ENCODE data around the gene UBE2QL1. TPM values are rescaled to one million over a fixed set of nuclear protein-coding genes. Genes with fewer than 3 reads are reported as not detected.

The UBE2QL1 gene
- total and polyA plus RNA-seq, 2 donors (not counting 1 experiment from before 2014, with no cell fraction given) = 0.33 to 1.7 TPM

DNA sequence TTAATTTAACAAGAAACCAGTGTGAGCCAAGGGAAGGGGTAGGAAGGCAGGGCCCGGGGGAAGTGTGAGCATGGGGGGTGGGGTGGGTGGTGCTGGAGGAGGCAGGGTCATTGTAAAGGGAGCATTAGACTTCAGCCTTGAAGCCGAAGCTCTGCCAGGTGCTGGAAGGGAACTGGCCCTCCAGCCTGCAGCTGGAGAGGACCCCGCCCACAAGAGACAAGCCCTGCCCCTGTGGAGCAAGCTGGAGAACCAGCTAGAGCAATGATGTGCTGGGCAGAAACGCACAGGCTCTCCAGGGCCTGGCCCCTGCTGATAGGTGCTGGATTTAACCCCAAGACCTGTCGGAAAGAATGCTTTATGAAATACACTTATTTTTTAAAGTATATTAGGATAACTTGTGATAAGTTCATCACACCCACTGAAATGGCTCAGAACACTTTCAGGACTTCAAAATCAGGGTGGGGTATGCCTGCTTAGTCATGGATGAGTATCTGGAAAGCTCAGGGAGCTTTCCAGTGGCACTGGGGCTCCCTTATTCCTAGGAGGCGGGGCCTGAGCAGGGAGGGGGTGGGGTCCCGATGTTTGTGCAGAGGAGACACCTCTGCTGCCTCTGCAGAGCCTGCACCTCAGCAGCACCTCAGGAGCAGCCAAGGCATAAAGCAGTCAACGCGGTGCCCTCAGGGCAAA is 27.1 kb downstream of the UBE2QL1 start:
- H3K9me3 ChIP-seq (ENCODE audit: control extremely low read depth in 1 of 3, control insufficient read depth in 2 of 3, insufficient read depth in 1 of 3, low read length in 2 of 3) = peaks cover 0 to 18% (median 4%) of the 10 kb centered on the region in 3 donors

DNA sequence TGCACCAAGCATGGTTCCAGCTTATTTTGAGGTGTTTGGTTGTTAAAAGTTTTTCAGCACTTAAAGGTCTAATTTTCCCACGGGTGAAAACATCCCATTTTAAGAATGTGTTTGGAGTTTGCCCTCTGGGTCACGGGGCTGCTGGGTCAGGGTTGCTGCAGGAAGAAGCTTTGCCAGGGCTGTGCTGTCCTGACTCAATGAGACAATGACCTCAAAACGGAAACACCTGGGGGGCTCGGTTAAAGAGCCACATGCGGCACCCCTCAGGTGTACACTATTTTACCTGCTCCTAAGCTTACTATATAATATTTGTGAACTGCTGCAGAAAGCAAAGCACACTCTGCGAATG is 27.6 kb downstream of the UBE2QL1 start:
- DNase-seq (no peak), ATAC-seq (ENCODE audit: low read depth) (no peak)
- H3K27ac ChIP-seq (ENCODE audit: low read length in 2 of 2) = no peak overlapping the region
- no peak overlapping the region for H3K9ac ChIP-seq (ENCODE audit: low read length)
- no peak overlapping the region for H2AFZ ChIP-seq (ENCODE audit: insufficient read depth, low read depth, low read length, poor library complexity, severe bottlenecking)
- H3K9me3 ChIP-seq (ENCODE audit: control extremely low read depth in 1 of 3, control insufficient read depth in 2 of 3, insufficient read depth in 1 of 3, low read length in 2 of 3) = peaks cover 0 to 14% (median under 1%) of the 10 kb centered on the region in 3 donors
- Mint-ChIP-seq H3K9me3 (ENCODE audit: insufficient read depth) (no peaks in the 10 kb centered on the region), H3K27me3 (peaks cover 5% of the 10 kb centered on the region), H3K4me1 (peaks cover 13% of the 10 kb centered on the region), H3K4me3 (no peak overlapping the region), H3K27ac (no peak overlapping the region)
- no peaks in the 10 kb centered on the region for H4K20me1 ChIP-seq (ENCODE audit: control insufficient read depth, insufficient read depth, low read length, poor library complexity, severe bottlenecking)
- H3K36me3 ChIP-seq (replicated peaks in 1 of 2; ENCODE audit: control extremely low read depth in 1 of 2, control insufficient read depth in 1 of 2, extremely low read depth in 1 of 2, insufficient read depth in 2 of 2, low read length in 1 of 2) = no peaks in the 10 kb centered on the region
- no peak overlapping the region for H3K4me3 ChIP-seq (ENCODE audit: control extremely low read depth in 1 of 5, extremely low read depth in 1 of 5, insufficient read depth in 1 of 5, low read depth in 2 of 5, low read length in 4 of 5)
- H3K4me2 ChIP-seq (replicated peaks; ENCODE audit: low read depth, low read length, poor library complexity, severe bottlenecking) = no peak overlapping the region
- CTCF ChIA-PET = no interaction called here
- no peaks in the 10 kb centered on the region for H3K79me2 ChIP-seq (ENCODE audit: control insufficient read depth, insufficient read depth, low read length)
- intact Hi-C loops (cut with micrococcal nuclease) = no loop called here
- 86% methylated on average over 3 of the region's 6 CpGs for WGBS (ENCODE audit: insufficient coverage)
- H3K27me3 ChIP-seq (replicated peaks in 1 of 4; ENCODE audit: control extremely low read depth in 1 of 4, control insufficient read depth in 3 of 4, insufficient read depth in 4 of 4, low read length in 3 of 4) = no peaks in the 10 kb centered on the region
- POLR2A ChIA-PET = no interaction called here
- peaks cover 0 to 10% of the 10 kb centered on the region in 2 donors for H3K4me1 ChIP-seq (ENCODE audit: control insufficient read depth in 2 of 2, insufficient read depth in 2 of 2, low read length in 2 of 2)
- TF ChIP-seq, protein P1, sequence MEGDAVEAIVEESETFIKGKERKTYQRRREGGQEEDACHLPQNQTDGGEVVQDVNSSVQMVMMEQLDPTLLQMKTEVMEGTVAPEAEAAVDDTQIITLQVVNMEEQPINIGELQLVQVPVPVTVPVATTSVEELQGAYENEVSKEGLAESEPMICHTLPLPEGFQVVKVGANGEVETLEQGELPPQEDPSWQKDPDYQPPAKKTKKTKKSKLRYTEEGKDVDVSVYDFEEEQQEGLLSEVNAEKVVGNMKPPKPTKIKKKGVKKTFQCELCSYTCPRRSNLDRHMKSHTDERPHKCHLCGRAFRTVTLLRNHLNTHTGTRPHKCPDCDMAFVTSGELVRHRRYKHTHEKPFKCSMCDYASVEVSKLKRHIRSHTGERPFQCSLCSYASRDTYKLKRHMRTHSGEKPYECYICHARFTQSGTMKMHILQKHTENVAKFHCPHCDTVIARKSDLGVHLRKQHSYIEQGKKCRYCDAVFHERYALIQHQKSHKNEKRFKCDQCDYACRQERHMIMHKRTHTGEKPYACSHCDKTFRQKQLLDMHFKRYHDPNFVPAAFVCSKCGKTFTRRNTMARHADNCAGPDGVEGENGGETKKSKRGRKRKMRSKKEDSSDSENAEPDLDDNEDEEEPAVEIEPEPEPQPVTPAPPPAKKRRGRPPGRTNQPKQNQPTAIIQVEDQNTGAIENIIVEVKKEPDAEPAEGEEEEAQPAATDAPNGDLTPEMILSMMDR (IDR thresholded peaks at IDR 0.05) = no peak
- TF ChIP-seq EZH2 (IDR thresholded peaks at IDR 0.05; ENCODE audit: borderline replicate concordance, insufficient read depth, low read depth, low read length, poor library complexity, severe bottlenecking) = no peak

More for the DNA sequence above, 27.1 kb downstream of the UBE2QL1 start:
- H3K4me3 Mint-ChIP-seq = no peak overlapping the region
- Histone ChIP-seq H3K27ac (ENCODE audit: low read length in 2 of 2) (no peak overlapping the region), H4K20me1 (ENCODE audit: control insufficient read depth, insufficient read depth, low read length, poor library complexity, severe bottlenecking) (no peaks in the 10 kb centered on the region), H3K4me2 (replicated peaks; ENCODE audit: low read depth, low read length, poor library complexity, severe bottlenecking) (no peak overlapping the region), H3K9ac (ENCODE audit: low read length) (no peak overlapping the region), H3K79me2 (ENCODE audit: control insufficient read depth, insufficient read depth, low read length) (no peaks in the 10 kb centered on the region), H2AFZ (ENCODE audit: insufficient read depth, low read depth, low read length, poor library complexity, severe bottlenecking) (no peak overlapping the region), H3K4me3 (ENCODE audit: control extremely low read depth in 1 of 5, extremely low read depth in 1 of 5, insufficient read depth in 1 of 5, low read depth in 2 of 5, low read length in 4 of 5) (no peak overlapping the region), H3K36me3 (replicated peaks in 1 of 2; ENCODE audit: control extremely low read depth in 1 of 2, control insufficient read depth in 1 of 2, extremely low read depth in 1 of 2, insufficient read depth in 2 of 2, low read length in 1 of 2) (no peaks in the 10 kb centered on the region), H3K4me1 (ENCODE audit: control insufficient read depth in 2 of 2, insufficient read depth in 2 of 2, low read length in 2 of 2) (peaks cover 0 to 5% of the 10 kb centered on the region in 2 donors), H3K27me3 (replicated peaks in 1 of 4; ENCODE audit: control extremely low read depth in 1 of 4, control insufficient read depth in 3 of 4, insufficient read depth in 4 of 4, low read length in 3 of 4) (no peaks in the 10 kb centered on the region)
- ChIA-PET CTCF (interaction anchor here (0.9 kb wide), 1 partner anchor 10 kb away, joined by 3 read pairs; no protein-coding TSS in a partner anchor), POLR2A (no interaction called here)
- 56% methylated on average over 6 of the region's 9 CpGs for WGBS (ENCODE audit: insufficient coverage)
- intact Hi-C loops (cut with micrococcal nuclease) = no loop called here
- peaks cover 8% of the 10 kb centered on the region for H3K4me1 Mint-ChIP-seq
- no peak for TF ChIP-seq EZH2 (IDR thresholded peaks at IDR 0.05; ENCODE audit: borderline replicate concordance, insufficient read depth, low read depth, low read length, poor library complexity, severe bottlenecking)
- TF ChIP-seq, protein P1 (IDR thresholded peaks at IDR 0.05) = no peak
- peaks cover 2% of the 10 kb centered on the region for H3K9me3 Mint-ChIP-seq (ENCODE audit: insufficient read depth)
- DNase-seq (no peak), ATAC-seq (ENCODE audit: low read depth) (no peak)
- H3K27ac Mint-ChIP-seq = no peak overlapping the region
- peaks cover 5% of the 10 kb centered on the region for H3K27me3 Mint-ChIP-seq
